Natural killer cell (primary cell): ENCODE measurements around the gene HOXD11. TPM values are rescaled to one million over a fixed set of nuclear protein-coding genes. Genes with fewer than 3 reads are reported as not detected.

ENCODE experiments used
- ATAC-seq, 3 donors: fragments of 150-1000 bp in 2 of 3; fragments of 200-7000 bp in 1 of 3; cut with Tn5 transposase; 1 replicate in 1 of 3; 2 replicates in 2 of 3; pipeline ENCODE4 v1.10.0; 2021; ENCODE audit warnings: mild to moderate bottlenecking in 2 of 3, moderate library complexity in 2 of 3
- DNase-seq, 2 donors: peaks; one replicate each; pipeline versions ENCODE4 v3.0.0 to v3.0.0-alpha.2; 2013 to 2021; ENCODE audit warnings: mixed read lengths in 1 of 2
- H3K27ac ChIP-seq: one replicate; pipeline ENCODE4 v1.5.1; 2013; ENCODE audit warnings: mild to moderate bottlenecking, low read length
- H3K27me3 ChIP-seq: one replicate; pipeline ENCODE4 v1.6.1; 2013; ENCODE audit warnings: low read length; ENCODE audit not compliant: control insufficient read depth, insufficient read depth
- H3K36me3 ChIP-seq: one replicate; pipeline ENCODE4 v1.6.1; 2013; ENCODE audit warnings: low read length; ENCODE audit not compliant: control insufficient read depth, insufficient read depth
- H3K4me1 ChIP-seq: one replicate; pipeline ENCODE4 v1.6.1; 2013; ENCODE audit warnings: low read length; ENCODE audit not compliant: control insufficient read depth, insufficient read depth
- H3K4me3 ChIP-seq: one replicate; pipeline ENCODE4 v1.5.1; 2013; ENCODE audit warnings: low read length
- H3K9me3 ChIP-seq: one replicate; pipeline ENCODE4 v1.6.1; 2013; ENCODE audit warnings: low read length; ENCODE audit not compliant: control insufficient read depth, insufficient read depth
- H3K27ac Mint-ChIP-seq, 2 donors: one replicate each; pipeline ENCODE4 v1.8.0; 2022; ENCODE audit warnings: mild to moderate bottlenecking in 2 of 2, mixed read lengths in 2 of 2, moderate library complexity in 1 of 2
- H3K27me3 Mint-ChIP-seq, 2 donors: one replicate each; pipeline ENCODE4 v1.8.0; 2022; ENCODE audit warnings: low read depth in 2 of 2, mixed read lengths in 2 of 2
- H3K36me3 Mint-ChIP-seq: one replicate; pipeline ENCODE4 v1.8.0; 2022; ENCODE audit warnings: mixed read lengths
- H3K4me1 Mint-ChIP-seq, 2 donors: one replicate each; pipeline ENCODE4 v1.8.0; 2022; ENCODE audit warnings: mixed read lengths in 2 of 2
- H3K4me3 Mint-ChIP-seq: one replicate; pipeline ENCODE4 v1.8.0; 2022; ENCODE audit warnings: mild to moderate bottlenecking, moderate library complexity, mixed read lengths
- H3K9me3 Mint-ChIP-seq, 2 donors: one replicate each; pipeline ENCODE4 v1.8.0; 2022; ENCODE audit warnings: mixed read lengths in 2 of 2
- CTCF ChIP-seq: fragments of 200-600 bp; IDR thresholded peaks from one replicate; pipeline ENCODE4 v1.8.0; 2022; ENCODE audit warnings: antibody characterized with exemption
- WGBS: methylation state at CpG from one replicate; pipeline ENCODE4 v1.1.7; 2013; ENCODE audit warnings: missing lambda C conversion rate; ENCODE audit not compliant: insufficient coverage; 5-methylcytosine and 5-hydroxymethylcytosine counted together
- intact Hi-C: fragments of 100-400 bp; cut with micrococcal nuclease; formaldehyde crosslinking; loops from one replicate; pipeline ENCODE4 v1.14.2; 2022
- total RNA-seq, 4 donors: library from RNA; stranded (reverse); fragments of 120-200 nt in 1 of 4; gene quantifications; one replicate each; pipeline versions ENCODE4 v1.2.3 to v1.2.4, GENCODE V29; 2013 to 2022

HOXD11 gene
- total RNA-seq, 3 donors from 2014 or later (not counting 1 experiment from before 2014, with no cell fraction given) = not detected

GRCh38 chr2:176101216-176101830, 5.8 kb upstream of the HOXD11 start:
- Histone ChIP-seq H3K27me3 (peaks cover 94% of the 10 kb centered on the region), H3K36me3 (no peaks in the 10 kb centered on the region), H3K4me3 (no peak overlapping the region), H3K9me3 (peaks cover 4% of the 10 kb centered on the region), H3K4me1 (peaks cover 17% of the 10 kb centered on the region), H3K27ac (no peak overlapping the region)
- ATAC-seq = no peak
- no peaks in the 10 kb centered on the region for H3K36me3 Mint-ChIP-seq
- 6% methylated on average over 2 of the region's 2 CpGs for WGBS
- no peak overlapping the region for H3K27ac Mint-ChIP-seq
- peaks cover 17 to 38% of the 10 kb centered on the region in 2 donors for H3K4me1 Mint-ChIP-seq
- no peak for DNase-seq
- H3K27me3 Mint-ChIP-seq = peaks cover 80 to 86% of the 10 kb centered on the region in 2 donors
- intact Hi-C loops = no loop called here
- TF ChIP-seq CTCF = no peak
- H3K9me3 Mint-ChIP-seq = no peaks in the 10 kb centered on the region
- H3K4me3 Mint-ChIP-seq = no peak overlapping the region

GRCh38 chr2:176101842-176102241, 5.2 kb upstream of the HOXD11 start:
- Histone ChIP-seq H3K9me3 (peaks cover 4% of the 10 kb centered on the region), H3K27ac (no peak overlapping the region), H3K27me3 (peaks cover 92% of the 10 kb centered on the region), H3K4me1 (peaks cover 12% of the 10 kb centered on the region), H3K36me3 (no peaks in the 10 kb centered on the region), H3K4me3 (no peak overlapping the region)
- no peak for TF ChIP-seq CTCF
- Mint-ChIP-seq H3K27me3 (peaks cover 78 to 83% of the 10 kb centered on the region in 2 donors), H3K4me3 (no peak overlapping the region), H3K9me3 (no peaks in the 10 kb centered on the region), H3K27ac (no peak overlapping the region), H3K4me1 (peaks cover 12 to 35% of the 10 kb centered on the region in 2 donors), H3K36me3 (no peaks in the 10 kb centered on the region)
- intact Hi-C loops = no loop called here
- ATAC-seq = no peak
- 21% methylated on average over 4 of the region's 5 CpGs for WGBS
- peak in 1 of 2 donors; percentile 9 for DNase-seq

GRCh38 chr2:176102309-176102866, 4.7 kb upstream of the HOXD11 start:
- Histone ChIP-seq H3K36me3 (no peaks in the 10 kb centered on the region), H3K9me3 (peaks cover 4% of the 10 kb centered on the region), H3K27me3 (peaks cover 86% of the 10 kb centered on the region), H3K4me3 (no peak overlapping the region), H3K27ac (no peak overlapping the region), H3K4me1 (peaks cover 10% of the 10 kb centered on the region)
- Mint-ChIP-seq H3K4me3 (no peak overlapping the region), H3K27me3 (peaks cover 73 to 83% of the 10 kb centered on the region in 2 donors), H3K36me3 (no peaks in the 10 kb centered on the region), H3K9me3 (no peaks in the 10 kb centered on the region), H3K27ac (no peak overlapping the region), H3K4me1 (peaks cover 7 to 29% of the 10 kb centered on the region in 2 donors)
- ATAC-seq = no peak
- whole genome bisulfite sequencing = 10% methylated on average over 7 of the region's 7 CpGs
- TF ChIP-seq CTCF = no peak
- DNase-seq = no peak
- intact Hi-C loops = no loop called here
